GM12873 (cell line): ENCODE data around the gene SND1.

Experiments used
- CTCF ChIP-seq: IDR thresholded peaks from 2 replicates; pipeline ENCODE4 v1.5.1; 2012; ENCODE audit warnings: low read depth, mild to moderate bottlenecking, moderate library complexity, low read length, control low read depth; ENCODE audit not compliant: insufficient read depth; ENCODE audit errors: missing control alignments

The SND1 gene

GRCh38 chr7:127840226-127840951 is 188.4 kb downstream of the SND1 start:
- no peak for TF ChIP-seq CTCF

DNA sequence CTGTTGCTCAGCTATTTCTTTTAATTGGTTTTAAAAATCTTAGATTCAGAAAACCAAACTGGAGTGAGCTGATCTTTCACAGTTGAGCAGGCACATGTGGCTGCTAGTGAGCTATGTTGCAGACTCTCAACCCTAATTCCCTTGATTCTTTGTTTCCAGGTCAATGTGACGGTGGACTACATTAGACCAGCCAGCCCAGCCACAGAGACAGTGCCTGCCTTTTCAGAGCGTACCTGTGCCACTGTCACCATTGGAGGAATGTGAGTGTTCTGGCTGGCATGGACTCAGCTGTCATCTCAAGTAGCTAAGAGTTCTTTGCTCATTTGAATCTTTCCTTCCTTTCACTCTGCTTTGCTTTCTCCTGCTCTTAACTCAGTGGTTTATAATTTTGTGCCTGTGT is 192.2 kb downstream of the SND1 start:
- TF ChIP-seq CTCF = no peak

DNA sequence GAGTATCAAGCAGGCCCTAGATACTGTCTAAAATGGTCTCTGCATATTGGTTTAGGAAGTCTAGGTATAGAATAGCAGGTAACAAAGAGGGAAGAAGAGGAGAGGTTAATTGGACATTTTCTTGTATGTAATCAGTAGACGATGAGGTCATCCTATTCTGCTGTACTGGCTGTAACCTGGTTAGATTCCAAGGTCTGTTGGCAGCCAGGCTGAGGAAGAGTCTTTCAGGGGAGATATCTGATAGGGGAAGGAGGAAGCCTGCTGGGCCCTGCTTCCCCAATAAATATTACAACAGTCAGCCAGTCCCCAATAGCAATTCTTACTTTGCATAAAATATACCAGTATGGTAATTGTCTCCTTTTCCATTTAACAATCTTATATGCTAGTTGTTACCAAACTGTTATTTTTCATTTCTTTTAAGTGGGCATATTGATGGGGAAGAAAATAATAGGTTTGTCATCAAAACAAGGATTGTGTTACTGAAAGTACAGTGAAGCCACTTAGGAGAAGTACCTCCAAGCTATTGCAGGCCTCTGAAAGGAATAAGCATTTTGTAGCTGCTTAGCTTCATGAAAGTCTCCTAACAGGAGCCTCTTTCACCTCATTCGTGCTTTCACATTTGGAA is 192.8 kb downstream of the SND1 start:
- TF ChIP-seq CTCF = no peak

DNA sequence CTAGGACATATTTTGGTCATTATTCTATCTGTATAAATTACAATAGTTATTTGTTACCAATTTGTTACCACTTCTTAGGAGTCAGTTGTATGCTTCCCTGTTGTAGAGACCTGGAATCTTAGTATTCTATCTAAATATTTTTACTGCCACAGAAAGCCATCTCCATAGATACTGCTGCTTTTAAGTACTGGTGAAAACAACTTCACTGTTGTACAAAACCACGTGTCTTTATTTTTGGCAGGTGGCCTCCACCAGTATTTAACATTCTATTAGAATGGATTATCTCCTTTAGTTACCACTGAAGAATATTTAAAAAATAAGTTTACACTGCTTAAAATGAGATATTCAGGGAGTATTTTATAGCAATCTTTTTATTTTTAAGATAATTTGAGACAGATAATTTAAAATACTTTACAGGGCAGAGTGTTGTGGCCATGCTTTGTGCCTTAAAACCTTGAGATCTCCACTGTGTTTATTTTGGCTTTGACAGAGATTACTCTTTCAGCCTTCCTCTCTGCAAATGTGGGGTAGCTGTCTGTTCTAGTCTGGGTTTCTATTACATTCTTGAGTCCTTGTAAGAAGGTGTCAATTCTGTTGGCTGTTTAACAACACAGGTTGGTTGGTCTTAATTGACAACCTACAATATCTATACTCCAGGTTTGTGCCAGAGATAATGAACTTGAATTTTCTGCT is 193.7 kb downstream of the SND1 start:
- TF ChIP-seq CTCF = no peak

GRCh38 chr7:127847641-127848040 is 195.6 kb downstream of the SND1 start:
- no peak for TF ChIP-seq CTCF

- TF ChIP-seq CTCF = no peak
Measured at GRCh38 chr7:127848241-127848640, 196.2 kb downstream of the SND1 start.

DNA sequence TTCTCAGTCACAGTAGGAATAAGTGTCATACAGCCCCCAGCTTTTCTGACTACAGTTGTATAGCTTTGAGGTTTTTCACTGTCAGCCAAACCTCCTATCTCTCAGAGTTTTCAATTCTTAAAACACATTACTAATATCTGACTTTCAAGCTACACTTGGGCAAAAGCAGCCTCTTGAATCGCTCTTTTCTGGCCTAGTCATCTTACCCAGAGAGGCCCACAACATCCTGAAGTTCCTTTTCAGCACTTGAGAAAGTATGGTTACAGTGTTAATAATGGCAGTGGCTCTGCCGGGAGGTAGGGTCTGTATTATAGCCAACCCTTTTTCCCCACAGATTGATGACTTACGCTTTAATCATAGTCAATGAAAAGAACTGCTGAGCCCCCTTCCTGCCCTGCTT is 198.2 kb downstream of the SND1 start:
- no peak for TF ChIP-seq CTCF
